ENCODE data around the gene ALPK3. TPM values are rescaled to one million over a fixed set of nuclear protein-coding genes. Genes with fewer than 3 reads are reported as not detected.

ALPK3 gene
- total and polyA plus RNA-seq, 9 of the 15 experiments (the other 6 are each of a cell fraction or from before 2014, with no cell fraction given) = 0.04 to 1.0 (median 0.07) TPM; not detected in 2

DNA sequence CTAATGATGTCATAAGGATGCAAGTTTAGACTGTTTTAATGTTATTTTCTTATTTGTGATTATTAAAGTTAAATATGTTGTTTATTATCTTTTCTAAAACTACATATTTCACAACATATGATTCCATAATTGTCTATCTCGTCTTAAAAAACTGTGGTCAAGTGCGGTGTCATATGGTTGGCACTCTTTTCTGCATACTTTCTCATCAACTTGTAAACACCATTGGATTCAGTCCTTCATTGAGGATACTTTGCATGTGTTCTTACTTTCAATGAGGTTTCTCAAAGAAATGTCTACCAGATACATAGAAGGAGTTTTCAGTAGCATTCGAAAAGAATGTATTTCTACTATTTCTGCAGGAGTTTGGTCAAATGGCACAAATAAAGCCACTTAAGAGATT lies 22.0 kb upstream of the ALPK3 start (continued):
- TF ChIP-seq, protein P1, sequence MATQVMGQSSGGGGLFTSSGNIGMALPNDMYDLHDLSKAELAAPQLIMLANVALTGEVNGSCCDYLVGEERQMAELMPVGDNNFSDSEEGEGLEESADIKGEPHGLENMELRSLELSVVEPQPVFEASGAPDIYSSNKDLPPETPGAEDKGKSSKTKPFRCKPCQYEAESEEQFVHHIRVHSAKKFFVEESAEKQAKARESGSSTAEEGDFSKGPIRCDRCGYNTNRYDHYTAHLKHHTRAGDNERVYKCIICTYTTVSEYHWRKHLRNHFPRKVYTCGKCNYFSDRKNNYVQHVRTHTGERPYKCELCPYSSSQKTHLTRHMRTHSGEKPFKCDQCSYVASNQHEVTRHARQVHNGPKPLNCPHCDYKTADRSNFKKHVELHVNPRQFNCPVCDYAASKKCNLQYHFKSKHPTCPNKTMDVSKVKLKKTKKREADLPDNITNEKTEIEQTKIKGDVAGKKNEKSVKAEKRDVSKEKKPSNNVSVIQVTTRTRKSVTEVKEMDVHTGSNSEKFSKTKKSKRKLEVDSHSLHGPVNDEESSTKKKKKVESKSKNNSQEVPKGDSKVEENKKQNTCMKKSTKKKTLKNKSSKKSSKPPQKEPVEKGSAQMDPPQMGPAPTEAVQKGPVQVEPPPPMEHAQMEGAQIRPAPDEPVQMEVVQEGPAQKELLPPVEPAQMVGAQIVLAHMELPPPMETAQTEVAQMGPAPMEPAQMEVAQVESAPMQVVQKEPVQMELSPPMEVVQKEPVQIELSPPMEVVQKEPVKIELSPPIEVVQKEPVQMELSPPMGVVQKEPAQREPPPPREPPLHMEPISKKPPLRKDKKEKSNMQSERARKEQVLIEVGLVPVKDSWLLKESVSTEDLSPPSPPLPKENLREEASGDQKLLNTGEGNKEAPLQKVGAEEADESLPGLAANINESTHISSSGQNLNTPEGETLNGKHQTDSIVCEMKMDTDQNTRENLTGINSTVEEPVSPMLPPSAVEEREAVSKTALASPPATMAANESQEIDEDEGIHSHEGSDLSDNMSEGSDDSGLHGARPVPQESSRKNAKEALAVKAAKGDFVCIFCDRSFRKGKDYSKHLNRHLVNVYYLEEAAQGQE (IDR thresholded peaks at IDR 0.05; ENCODE audit: borderline replicate concordance) = no peak
- TF ChIP-seq, protein P1 (CRISPR knock-in tag; IDR thresholded peaks at IDR 0.05; ENCODE audit: low read depth) = no peak
- TF ChIP-seq BRD9 (IDR thresholded peaks at IDR 0.05; ENCODE audit: low read depth, partially characterized antibody) (no peak), NFRKB (IDR thresholded peaks at IDR 0.05; ENCODE audit: low read depth) (no peak), NCOA4 (IDR thresholded peaks at IDR 0.05; ENCODE audit: partially characterized antibody) (no peak)

Measured in K562 (cell line).